Measurements from ENCODE around the gene DHRSX. TPM values are rescaled to one million over a fixed set of nuclear protein-coding genes. Genes with fewer than 3 reads are reported as not detected.

The DHRSX gene
- polyA plus RNA-seq, 3 donors, result 12.9 to 33.2 (median 28.3) TPM

- peak overlapping the region; percentile 77 to 85 for H3K4me3 Mint-ChIP-seq
- Histone ChIP-seq H3K4me1 (ENCODE audit: control insufficient read depth in 1 of 2, insufficient read depth in 2 of 2, low read length in 2 of 2) (peaks cover 31 to 35% of the 10 kb centered on the region in 2 donors), H2AFZ (ENCODE audit: insufficient read depth, low read depth, low read length, poor library complexity, severe bottlenecking) (no peak overlapping the region), H3K27me3 (ENCODE audit: control insufficient read depth in 2 of 2, insufficient read depth in 2 of 2, low read length in 2 of 2) (no peaks in the 10 kb centered on the region), H3K4me2 (replicated peaks; ENCODE audit: extremely low read depth, low read length, poor library complexity, severe bottlenecking) (peak overlapping the region; percentile 84), H3K9ac (ENCODE audit: insufficient read depth, low read length, poor library complexity, severe bottlenecking) (peak overlapping the region; percentile 98), H4K20me1 (ENCODE audit: insufficient read depth, low read length) (peaks cover 11% of the 10 kb centered on the region), H3K4me3 (replicated peaks in 1 of 3; ENCODE audit: low read depth in 2 of 3, low read length in 3 of 3) (peak overlapping the region; percentile 44 to 89 (median 88)), H3K9me3 (replicated peaks in 1 of 2; ENCODE audit: control insufficient read depth in 1 of 2, insufficient read depth in 1 of 2, low read length in 2 of 2) (no peaks in the 10 kb centered on the region), H3K79me2 (ENCODE audit: insufficient read depth, low read length) (peaks cover 57% of the 10 kb centered on the region), H3K27ac (ENCODE audit: low read depth in 1 of 2, low read length in 2 of 2) (peak overlapping the region; percentile 64 to 93), H3K36me3 (replicated peaks in 1 of 2; ENCODE audit: control insufficient read depth in 1 of 2, insufficient read depth in 2 of 2, low read length in 2 of 2) (peaks cover 7% of the 10 kb centered on the region in 2 donors)
- H3K27me3 Mint-ChIP-seq (ENCODE audit: low read depth in 3 of 3), result peaks cover 0 to 7% (median 1%) of the 10 kb centered on the region in 3 donors
- DNase-seq, result no peak
- WGBS (ENCODE audit: insufficient coverage), result 100% methylated on average over 2 of the region's 8 CpGs
- peak overlapping the region; percentile 58 to 93 (median 79) for H3K27ac Mint-ChIP-seq
- intact Hi-C loops (cut with micrococcal nuclease), result loop anchor here in 1 of 2 donors (10.0 kb wide), 1 partner anchor 105 kb away; no protein-coding TSS in a partner anchor
- peaks cover 9 to 18% of the 10 kb centered on the region in 2 donors for H3K36me3 Mint-ChIP-seq
- H3K9me3 Mint-ChIP-seq, result no peaks in the 10 kb centered on the region
- H3K4me1 Mint-ChIP-seq, result peaks cover 34% of the 10 kb centered on the region
- no peak for TF ChIP-seq CTCF (IDR thresholded peaks at IDR 0.05)
Measured at GRCh38 chrX:2499507-2499906, 1.3 kb downstream of the DHRSX start.

- Mint-ChIP-seq H3K4me3 (peak overlapping the region; percentile 77 to 85), H3K27me3 (ENCODE audit: low read depth in 3 of 3) (peaks cover 0 to 7% (median 1%) of the 10 kb centered on the region in 3 donors), H3K36me3 (peaks cover 9 to 18% of the 10 kb centered on the region in 2 donors), H3K9me3 (no peaks in the 10 kb centered on the region), H3K27ac (peak overlapping the region; percentile 46 to 93 (median 86)), H3K4me1 (peaks cover 34% of the 10 kb centered on the region)
- TF ChIP-seq CTCF (IDR thresholded peaks at IDR 0.05), result no peak
- peak in 1 of 3 donors; percentile 23 for DNase-seq
- peak overlapping the region; percentile 64 to 93 for H3K27ac ChIP-seq (ENCODE audit: low read depth in 1 of 2, low read length in 2 of 2)
- WGBS (ENCODE audit: insufficient coverage), result 22% methylated on average over 6 of the region's 10 CpGs
- peaks cover 14% of the 10 kb centered on the region for H4K20me1 ChIP-seq (ENCODE audit: insufficient read depth, low read length)
- intact Hi-C loops (cut with micrococcal nuclease), result loop anchor here in 1 of 2 donors (10.0 kb wide), 1 partner anchor 106 kb away; no protein-coding TSS in a partner anchor
- no peak overlapping the region for H2AFZ ChIP-seq (ENCODE audit: insufficient read depth, low read depth, low read length, poor library complexity, severe bottlenecking)
- peaks cover 31 to 35% of the 10 kb centered on the region in 2 donors for H3K4me1 ChIP-seq (ENCODE audit: control insufficient read depth in 1 of 2, insufficient read depth in 2 of 2, low read length in 2 of 2)
- no peaks in the 10 kb centered on the region for H3K9me3 ChIP-seq (replicated peaks in 1 of 2; ENCODE audit: control insufficient read depth in 1 of 2, insufficient read depth in 1 of 2, low read length in 2 of 2)
- H3K9ac ChIP-seq (ENCODE audit: insufficient read depth, low read length, poor library complexity, severe bottlenecking), result peak overlapping the region; percentile 98
- H3K79me2 ChIP-seq (ENCODE audit: insufficient read depth, low read length), result peaks cover 64% of the 10 kb centered on the region
- peaks cover 7% of the 10 kb centered on the region in 2 donors for H3K36me3 ChIP-seq (replicated peaks in 1 of 2; ENCODE audit: control insufficient read depth in 1 of 2, insufficient read depth in 2 of 2, low read length in 2 of 2)
- peak overlapping the region; percentile 84 for H3K4me2 ChIP-seq (replicated peaks; ENCODE audit: extremely low read depth, low read length, poor library complexity, severe bottlenecking)
- no peaks in the 10 kb centered on the region for H3K27me3 ChIP-seq (ENCODE audit: control insufficient read depth in 2 of 2, insufficient read depth in 2 of 2, low read length in 2 of 2)
- peak overlapping the region in 1 of 3 experiments; percentile 88 for H3K4me3 ChIP-seq (replicated peaks in 1 of 3; ENCODE audit: low read depth in 2 of 3, low read length in 3 of 3)
Measured at GRCh38 chrX:2498781-2499302, 1.9 kb downstream of the DHRSX start.

All from CD14-positive monocyte (primary cell).